HepG2 (cell line): Measurements from ENCODE around the gene DNASE1. TPM values are rescaled to one million over a fixed set of nuclear protein-coding genes. Genes with fewer than 3 reads are reported as not detected.
A peak's percentile ranks its signal among the peaks of the same experiment; 100 is the strongest.

Experiments
- AFF4 ChIP-seq: sonication (generic); formaldehyde crosslinking; IDR thresholded peaks from 2 replicates; pipeline ENCODE4 v1.4.0; 2020; ENCODE audit warnings: missing genetic modification reagents
- AGO1 ChIP-seq: fragments of 200-400 bp; formaldehyde crosslinking; IDR thresholded peaks from 2 replicates; pipeline ENCODE4 v1.6.1; 2017; ENCODE audit warnings: mild to moderate bottlenecking, low read depth, low read length, moderate library complexity; ENCODE audit not compliant: poor library complexity, severe bottlenecking
- CBX5 ChIP-seq: sonication (generic); formaldehyde crosslinking; IDR thresholded peaks from 2 replicates; pipeline ENCODE4 v1.4.0; 2020; ENCODE audit warnings: missing genetic modification reagents, borderline replicate concordance
- DBP ChIP-seq: sonication (generic); formaldehyde crosslinking; IDR thresholded peaks from 2 replicates; pipeline ENCODE4 v1.4.0; 2020; ENCODE audit warnings: missing genetic modification reagents; ENCODE audit errors: not compliant biosample characterization
- DNMT1 ChIP-seq: sonication (generic); formaldehyde crosslinking; IDR thresholded peaks from 2 replicates; pipeline ENCODE4 v1.5.1; 2020; ENCODE audit warnings: mild to moderate bottlenecking, missing genetic modification reagents
- DZIP1 ChIP-seq: sonication (generic); formaldehyde crosslinking; IDR thresholded peaks from 2 replicates; pipeline ENCODE4 v1.5.0; 2020; ENCODE audit warnings: mild to moderate bottlenecking, missing genetic modification reagents
- FIP1L1 ChIP-seq: fragments of 200-400 bp; formaldehyde crosslinking; IDR thresholded peaks from 2 replicates; pipeline ENCODE4 v1.6.1; 2018; ENCODE audit warnings: low read depth, mild to moderate bottlenecking, low read length, moderate library complexity, borderline replicate concordance; ENCODE audit not compliant: insufficient read depth
- GABPB1 ChIP-seq: IDR thresholded peaks from 2 replicates; pipeline ENCODE4 v1.6.1; 2016; ENCODE audit warnings: mild to moderate bottlenecking, missing genetic modification reagents, moderate library complexity, missing compliant biosample characterization
- HNF4A ChIP-seq: sonication (generic); formaldehyde crosslinking; IDR thresholded peaks from 2 replicates; pipeline ENCODE4 v1.4.0; 2020; ENCODE audit warnings: missing genetic modification reagents
- KDM6A ChIP-seq: IDR thresholded peaks from 2 replicates; pipeline ENCODE4 v1.6.1; 2016; ENCODE audit warnings: low read depth
- MIER3 ChIP-seq: IDR thresholded peaks from 2 replicates; pipeline ENCODE4 v1.6.1; 2016; ENCODE audit warnings: missing compliant biosample characterization, borderline replicate concordance
- NCOA1 ChIP-seq: sonication (generic); formaldehyde crosslinking; IDR thresholded peaks from 2 replicates; pipeline ENCODE4 v1.9.0; 2021; ENCODE audit warnings: missing genetic modification reagents
- RAD51 ChIP-seq: fragments of 450-650 bp; IDR thresholded peaks from 2 replicates; pipeline ENCODE4 v1.6.1; 2016; ENCODE audit warnings: borderline replicate concordance
- SMAD9 ChIP-seq: sonication (generic); formaldehyde crosslinking; IDR thresholded peaks from 2 replicates; pipeline ENCODE4 v1.5.1; 2020; ENCODE audit warnings: mild to moderate bottlenecking, missing genetic modification reagents
- ZBTB37 ChIP-seq: sonication (generic); formaldehyde crosslinking; IDR thresholded peaks from 2 replicates; pipeline ENCODE4 v1.4.0; 2020; ENCODE audit warnings: mild to moderate bottlenecking, missing genetic modification reagents
- ZFP1 ChIP-seq: IDR thresholded peaks from 2 replicates; pipeline ENCODE4 v1.6.1; 2016
- ZMYM3 ChIP-seq: sonication (generic); formaldehyde crosslinking; IDR thresholded peaks from 2 replicates; pipeline ENCODE4 v1.5.1; 2020; ENCODE audit warnings: mild to moderate bottlenecking, missing genetic modification reagents
- ZNF160 ChIP-seq: sonication (generic); formaldehyde crosslinking; IDR thresholded peaks from 2 replicates; pipeline ENCODE4 v1.8.0; 2022; ENCODE audit warnings: mild to moderate bottlenecking, inconsistent platforms, missing genetic modification reagents
- ZNF24 ChIP-seq: fragments of 450-650 bp; IDR thresholded peaks from 2 replicates; pipeline ENCODE4 v1.6.1; 2017; ENCODE audit warnings: antibody characterized with exemption, mild to moderate bottlenecking
- ZNF3 ChIP-seq: IDR thresholded peaks from 2 replicates; pipeline ENCODE4 v1.7.0; 2017; ENCODE audit warnings: inconsistent platforms
- ZNF792 ChIP-seq: IDR thresholded peaks from 2 replicates; pipeline ENCODE4 v1.6.1; 2016
- ZNF816 ChIP-seq: sonication (generic); formaldehyde crosslinking; IDR thresholded peaks from 2 replicates; pipeline ENCODE4 v1.8.0; 2022; ENCODE audit warnings: missing genetic modification reagents, mild to moderate bottlenecking, borderline replicate concordance
- ZSCAN25 ChIP-seq: sonication (generic); formaldehyde crosslinking; IDR thresholded peaks from 2 replicates; pipeline ENCODE4 v1.8.0; 2022; ENCODE audit warnings: mild to moderate bottlenecking, missing genetic modification reagents
- polyA plus RNA-seq, 8 experiments: library from polyadenylated mRNA; depleted of rRNA in 3 of 8; stranded (reverse) in 7 of 8; unstranded in 1 of 8; fragments of >200 nt; fragmentation: Illumina TruSeq in 4 of 8; extraction: Trizol in 4 of 8; gene quantifications; 2 replicates each; pipeline versions ENCODE4 v1.2.1 to v1.2.3, GENCODE V29; 2011 to 2016; ENCODE audit warnings: low read depth in 4 of 8, missing spikeins in 1 of 8, mixed read lengths in 1 of 8; ENCODE audit not compliant: insufficient read depth in 1 of 8
- total RNA-seq, 5 experiments: library from RNA; depleted of rRNA; stranded (reverse); fragments of >200 nt; fragmentation: Illumina TruSeq; extraction: Trizol; gene quantifications; 2 replicates each; pipeline ENCODE4 v1.2.3, GENCODE V29; 2016; ENCODE audit warnings: low read depth in 1 of 5

DNASE1 gene
- total and polyA plus RNA-seq, 2 of the 13 experiments (the other 11 are each of a cell fraction or from before 2014, with no cell fraction given), result 7.1 to 11.1 TPM

- TF ChIP-seq SMAD9 (CRISPR knock-in tag), result no peak
- 0 out of 2 replicates have a peak, but pooled peaks have one; percentile 31 for TF ChIP-seq ZNF792 (CRISPR knock-in tag)
- TF ChIP-seq KDM6A (CRISPR knock-in tag), result no peak
- TF ChIP-seq ZNF3, result 0 out of 2 replicates have a peak, but pooled peaks have one; percentile 49
- TF ChIP-seq DZIP1 (CRISPR knock-in tag), result no peak
- no peak for TF ChIP-seq ZFP1 (CRISPR knock-in tag)
- peak; percentile 3; the same call in 1 of the 2 replicates for TF ChIP-seq HNF4A
- 0 out of 2 replicates have a peak, but pooled peaks have one; percentile 5 for TF ChIP-seq AFF4 (CRISPR knock-in tag)
- peak; percentile 18; the same call in 1 of the 2 replicates for TF ChIP-seq GABPB1 (CRISPR knock-in tag)
- TF ChIP-seq CBX5, result no peak
- no peak for TF ChIP-seq ZNF160 (CRISPR knock-in tag)
- TF ChIP-seq AGO1, result no peak
- no peak for TF ChIP-seq ZNF24
- TF ChIP-seq NCOA1 (CRISPR knock-in tag), result no peak
- TF ChIP-seq ZSCAN25 (CRISPR knock-in tag), result no peak
- TF ChIP-seq ZMYM3 (CRISPR knock-in tag), result peak; percentile 53; the same call in 1 of the 2 replicates
- TF ChIP-seq DNMT1 (CRISPR knock-in tag), result no peak
- no peak for TF ChIP-seq ZBTB37 (CRISPR knock-in tag)
- no peak for TF ChIP-seq FIP1L1
- no peak for TF ChIP-seq DBP
- TF ChIP-seq MIER3 (CRISPR knock-in tag), result no peak
- no peak for TF ChIP-seq RAD51
- no peak for TF ChIP-seq ZNF816 (CRISPR knock-in tag)
Measured at GRCh38 chr16:3696425-3697218, 42.1 kb downstream of the DNASE1 start (continued).
